DND-41 (cell line): ENCODE results near the gene DENND10.
"Not testable (repeated sequence)": the region's sequence is repeated elsewhere in the genome, so short reads cannot be mapped to it uniquely, and the experiment has no call there.

Experiments
- ATAC-seq: fragments of 200-7000 bp; cut with Tn5 transposase; 3 replicates; pipeline ENCODE4 v1.9.1; 2021; ENCODE audit warnings: low read depth; ENCODE audit not compliant: insufficient read depth
- DNase-seq: peaks from one replicate; pipeline ENCODE4 v3.0.0-alpha.2; 2020
- H2AFZ ChIP-seq: 2 replicates; pipeline ENCODE4 v1.6.0; 2012; ENCODE audit warnings: low read depth, low read length
- H3K27ac ChIP-seq: 2 replicates; pipeline ENCODE4 v1.5.1; 2012; ENCODE audit warnings: low read length, inconsistent platforms
- H3K27me3 ChIP-seq: fragments of 200-600 bp; sonication (generic); 2 replicates; pipeline ENCODE4 v1.6.0; 2012; ENCODE audit warnings: low read length, mild to moderate bottlenecking, inconsistent platforms; ENCODE audit not compliant: insufficient read depth, poor library complexity
- H3K36me3 ChIP-seq: 2 replicates; pipeline ENCODE4 v1.5.1; 2012; ENCODE audit warnings: low read length, inconsistent platforms; ENCODE audit not compliant: insufficient read depth
- H3K4me1 ChIP-seq: 2 replicates; pipeline ENCODE4 v1.5.1; 2012; ENCODE audit warnings: mild to moderate bottlenecking, low read length; ENCODE audit not compliant: insufficient read depth
- H3K4me2 ChIP-seq: 2 replicates; pipeline ENCODE4 v1.6.0; 2012; ENCODE audit warnings: mild to moderate bottlenecking, moderate library complexity, low read length, inconsistent platforms; ENCODE audit not compliant: insufficient read depth
- H3K4me3 ChIP-seq, 2 experiments: fragments of 200-600 bp in 1 of 2; shearing (Covaris generic) in 1 of 2; 2 replicates each; pipeline ENCODE4 v1.5.1; 2012 to 2016; ENCODE audit warnings: inconsistent platforms in 2 of 2, low read length in 2 of 2, mild to moderate bottlenecking in 2 of 2, low read depth in 1 of 2, moderate library complexity in 1 of 2
- H3K79me2 ChIP-seq: 2 replicates; pipeline ENCODE4 v1.6.0; 2012; ENCODE audit warnings: low read length, inconsistent platforms; ENCODE audit not compliant: insufficient read depth
- H3K9ac ChIP-seq: 2 replicates; pipeline ENCODE4 v1.6.0; 2012; ENCODE audit warnings: low read depth, mild to moderate bottlenecking, inconsistent platforms, low read length, moderate library complexity
- H3K9me3 ChIP-seq: 2 replicates; pipeline ENCODE4 v1.5.1; 2012; ENCODE audit warnings: low read length, moderate library complexity, mild to moderate bottlenecking, inconsistent platforms; ENCODE audit not compliant: insufficient read depth, severe bottlenecking
- H4K20me1 ChIP-seq: 2 replicates; pipeline ENCODE4 v1.6.0; 2012; ENCODE audit warnings: low read length; ENCODE audit not compliant: insufficient read depth
- CTCF ChIP-seq: IDR thresholded peaks from 2 replicates; pipeline ENCODE4 v1.5.1; 2012; ENCODE audit warnings: borderline replicate concordance, low read length, moderate library complexity, mild to moderate bottlenecking; ENCODE audit not compliant: poor library complexity, severe bottlenecking; ENCODE audit errors: extremely low read depth
- EZH2 ChIP-seq: IDR thresholded peaks from 3 replicates; pipeline ENCODE4 v1.6.1; 2012; ENCODE audit warnings: borderline replicate concordance, low read depth, mild to moderate bottlenecking, moderate library complexity, low read length, inconsistent platforms; ENCODE audit not compliant: severe bottlenecking

DENND10 gene

GRCh38 chr10:119135513-119135881 is 31.6 kb downstream of the DENND10 start:
- Histone ChIP-seq H3K27me3 (no peaks in the 10 kb centered on the region), H3K4me1 (peaks cover 86% of the 10 kb centered on the region), H3K4me2 (no peak overlapping the region), H3K9me3 (no peaks in the 10 kb centered on the region), H3K9ac (peak overlapping the region; percentile 19; the same call in 1 of the 2 replicates), H2AFZ (no peak overlapping the region), H3K36me3 (peaks cover 66% of the 10 kb centered on the region), H3K27ac (peak overlapping the region; percentile 84), H4K20me1 (no peaks in the 10 kb centered on the region), H3K4me3 (no peak overlapping the region), H3K79me2 (peaks cover 40% of the 10 kb centered on the region)
- TF ChIP-seq CTCF: no peak
- TF ChIP-seq EZH2: no peak
- DNase-seq (no peak), ATAC-seq (no peak)

- Histone ChIP-seq H3K9me3 (no peaks in the 10 kb centered on the region), H3K79me2 (peaks cover 40% of the 10 kb centered on the region), H3K27me3 (no peaks in the 10 kb centered on the region), H3K4me3 (no peak overlapping the region), H3K36me3 (peaks cover 70% of the 10 kb centered on the region), H3K4me1 (peaks cover 80% of the 10 kb centered on the region), H4K20me1 (no peaks in the 10 kb centered on the region), H2AFZ (no peak overlapping the region), H3K4me2 (no peak overlapping the region), H3K9ac (peak overlapping the region; percentile 33; the same call in 1 of the 2 replicates), H3K27ac (peak overlapping the region; percentile 84)
- ATAC-seq (no peak), DNase-seq (no peak)
- no peak for TF ChIP-seq EZH2
- no peak for TF ChIP-seq CTCF
Measured at GRCh38 chr10:119136084-119136483, 32.2 kb downstream of the DENND10 start.

- DNase-seq, H3K4me2 ChIP-seq, H3K27me3 ChIP-seq, H4K20me1 ChIP-seq, H3K4me3 ChIP-seq, H2AFZ ChIP-seq, ATAC-seq, H3K9me3 ChIP-seq: not testable (repeated sequence)
- H3K36me3 ChIP-seq: peaks cover 71% of the 10 kb centered on the region
- H3K9ac ChIP-seq: peak overlapping the region; percentile 46
- TF ChIP-seq CTCF: peak; percentile 38
- peaks cover 33% of the 10 kb centered on the region for H3K79me2 ChIP-seq
- H3K4me1 ChIP-seq: peaks cover 62% of the 10 kb centered on the region
- peak overlapping the region; percentile 94 for H3K27ac ChIP-seq
Measured at GRCh38 chr10:119137878-119138277, 34.0 kb downstream of the DENND10 start.
